GM21390 (cell line): Measurements from ENCODE around the gene GALNT13.
"Not testable (repeated sequence)": the region's sequence is repeated elsewhere in the genome, so short reads cannot be mapped to it uniquely, and the experiment has no call there.

Source experiments
- ATAC-seq: cut with Tn5 transposase; IDR thresholded peaks from one replicate; pipeline ENCODE4 v1.9.1; 2021; ENCODE audit not compliant: unreplicated experiment

Gene GALNT13

GRCh38 chr2:154462634-154463033, 590.9 kb downstream of the GALNT13 start:
- no peak for ATAC-seq

- ATAC-seq = no peak
Measured at GRCh38 chr2:154466226-154466625, 594.5 kb downstream of the GALNT13 start.

- ATAC-seq = no peak
Measured at GRCh38 chr2:154470376-154470775, 598.7 kb downstream of the GALNT13 start.

- not testable (repeated sequence) for ATAC-seq
Measured at GRCh38 chr2:154471492-154471891, 599.8 kb downstream of the GALNT13 start.

GRCh38 chr2:154477319-154477718, 605.6 kb downstream of the GALNT13 start:
- ATAC-seq = no peak

GRCh38 chr2:154480521-154480920, 608.8 kb downstream of the GALNT13 start:
- no peak for ATAC-seq

GRCh38 chr2:154481336-154481735, 609.6 kb downstream of the GALNT13 start:
- no peak for ATAC-seq

- ATAC-seq = no peak
Measured at GRCh38 chr2:154484338-154485099, 612.8 kb downstream of the GALNT13 start.

GRCh38 chr2:154488801-154489200, 617.1 kb downstream of the GALNT13 start:
- ATAC-seq = no peak

- ATAC-seq = no peak
Measured at GRCh38 chr2:154489266-154489858, 617.6 kb downstream of the GALNT13 start.

- ATAC-seq = no peak
Measured at GRCh38 chr2:154490530-154490929, 618.8 kb downstream of the GALNT13 start.

GRCh38 chr2:154495455-154495868, 623.7 kb downstream of the GALNT13 start:
- ATAC-seq = peak; percentile 60

- ATAC-seq = no peak
Measured at GRCh38 chr2:154497019-154497418, 625.3 kb downstream of the GALNT13 start.
